HFF-Myc (cell line): ENCODE measurements around the gene GDPD1.

Experiments used
- DNase-seq: peaks from one replicate; pipeline ENCODE4 v3.0.0-alpha.2; 2011; ENCODE audit warnings: low read depth; ENCODE audit errors: extremely low read depth
- H3K4me3 ChIP-seq: replicated peaks from 2 replicates; pipeline ENCODE4 v1.5.1; 2011; ENCODE audit warnings: low read depth, mild to moderate bottlenecking, control low read depth, low read length
- CTCF ChIP-seq: IDR thresholded peaks from 2 replicates; pipeline ENCODE4 v1.5.1; 2012; ENCODE audit warnings: mild to moderate bottlenecking, low read depth, low read length, control low read depth; ENCODE audit errors: missing control alignments

GDPD1 gene

GRCh38 chr17:59292174-59292523 is 71.8 kb downstream of the GDPD1 start:
- no peak for DNase-seq
- H3K4me3 ChIP-seq: no peak overlapping the region
- TF ChIP-seq CTCF: no peak

- no peak overlapping the region for H3K4me3 ChIP-seq
- no peak for DNase-seq
- no peak for TF ChIP-seq CTCF
Observed at GRCh38 chr17:59296190-59296589, 75.9 kb downstream of the GDPD1 start.

- H3K4me3 ChIP-seq: no peak overlapping the region
- no peak for TF ChIP-seq CTCF
- no peak for DNase-seq
Observed at GRCh38 chr17:59298521-59298920, 78.2 kb downstream of the GDPD1 start.

- no peak for DNase-seq
- no peak for TF ChIP-seq CTCF
- no peak overlapping the region for H3K4me3 ChIP-seq
Observed at GRCh38 chr17:59299400-59300092, 79.2 kb downstream of the GDPD1 start.

GRCh38 chr17:59300941-59301340 is 80.6 kb downstream of the GDPD1 start:
- no peak for DNase-seq
- TF ChIP-seq CTCF: no peak
- no peak overlapping the region for H3K4me3 ChIP-seq

- no peak for DNase-seq
- H3K4me3 ChIP-seq: no peak overlapping the region
- no peak for TF ChIP-seq CTCF
Observed at GRCh38 chr17:59304811-59305210, 84.5 kb downstream of the GDPD1 start.
